Activated T-cell treated with anti-CD3 and anti-CD28 coated beads, Interleukin-2, amount 50 U/mL, for 4 hours (primary cell): ENCODE measurements around the gene TMEM170B. TPM values are rescaled to one million over a fixed set of nuclear protein-coding genes. Genes with fewer than 3 reads are reported as not detected.

Experiments
- ATAC-seq, 2 donors: fragments of 200-7000 bp; cut with Tn5 transposase; one replicate each; pipeline ENCODE4 v1.10.0; 2021
- DNase-seq: peaks from one replicate; pipeline ENCODE4 v3.0.0-alpha.2; 2020
- H3K27me3 Mint-ChIP-seq: one replicate; pipeline ENCODE4 v1.8.0; 2021; ENCODE audit warnings: low read depth, mixed read lengths
- H3K36me3 Mint-ChIP-seq: one replicate; pipeline ENCODE4 v1.8.0; 2022; ENCODE audit warnings: mixed read lengths; ENCODE audit not compliant: insufficient read depth
- H3K4me1 Mint-ChIP-seq: one replicate; pipeline ENCODE4 v1.8.0; 2021; ENCODE audit warnings: low read depth, mixed read lengths
- H3K4me3 Mint-ChIP-seq: one replicate; pipeline ENCODE4 v1.8.0; 2021; ENCODE audit warnings: mild to moderate bottlenecking, moderate library complexity, mixed read lengths
- H3K9me3 Mint-ChIP-seq: one replicate; pipeline ENCODE4 v1.8.0; 2021; ENCODE audit warnings: mixed read lengths
- total RNA-seq, 3 donors: library from RNA; stranded (reverse); gene quantifications; one replicate each; pipeline ENCODE4 v1.2.1, GENCODE V29; 2021

TMEM170B gene
- total RNA-seq, 3 donors from 2014 or later: 1.1 to 1.6 (median 1.2) TPM

GRCh38 chr6:11608600-11609323 lies 71.2 kb downstream of the TMEM170B start:
- Mint-ChIP-seq H3K4me1 (no peaks in the 10 kb centered on the region), H3K36me3 (no peaks in the 10 kb centered on the region), H3K4me3 (no peak overlapping the region), H3K27me3 (peaks cover 13% of the 10 kb centered on the region), H3K9me3 (no peaks in the 10 kb centered on the region)
- no peak for DNase-seq
- ATAC-seq: no peak

- H3K36me3 Mint-ChIP-seq: no peaks in the 10 kb centered on the region
- no peak overlapping the region for H3K4me3 Mint-ChIP-seq
- DNase-seq (no peak), ATAC-seq (no peak)
- no peaks in the 10 kb centered on the region for H3K9me3 Mint-ChIP-seq
- no peaks in the 10 kb centered on the region for H3K4me1 Mint-ChIP-seq
- H3K27me3 Mint-ChIP-seq: peaks cover 7% of the 10 kb centered on the region
Measured at GRCh38 chr6:11609324-11610071, 71.9 kb downstream of the TMEM170B start.

DNA sequence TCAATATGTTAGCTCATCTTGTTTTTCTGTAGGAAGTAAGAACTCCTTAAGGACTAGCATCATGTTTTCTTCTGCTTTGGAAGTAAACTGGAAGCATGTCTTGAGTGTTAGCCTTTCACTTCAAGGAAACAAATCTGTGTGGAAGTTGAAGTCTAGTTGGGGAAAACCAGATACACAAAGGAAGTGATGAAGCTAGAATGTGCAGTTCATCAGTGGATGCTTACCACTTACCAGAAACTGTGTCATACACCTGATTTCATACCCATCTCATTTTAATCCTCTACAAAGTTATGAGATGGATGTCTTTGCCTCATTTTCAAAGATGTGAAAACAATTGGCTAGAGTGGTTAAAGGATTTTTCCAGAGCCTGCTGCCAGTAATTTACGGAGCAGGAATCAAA lies 75.8 kb downstream of the TMEM170B start:
- Mint-ChIP-seq H3K4me1 (no peaks in the 10 kb centered on the region), H3K27me3 (peaks cover 3% of the 10 kb centered on the region), H3K36me3 (no peaks in the 10 kb centered on the region), H3K4me3 (no peak overlapping the region), H3K9me3 (no peaks in the 10 kb centered on the region)
- DNase-seq: no peak
- ATAC-seq: no peak

- Mint-ChIP-seq H3K36me3 (no peaks in the 10 kb centered on the region), H3K4me3 (no peak overlapping the region), H3K27me3 (peaks cover 3% of the 10 kb centered on the region), H3K4me1 (no peaks in the 10 kb centered on the region), H3K9me3 (no peaks in the 10 kb centered on the region)
- DNase-seq: no peak
- no peak for ATAC-seq
Measured at GRCh38 chr6:11613858-11614257, 76.3 kb downstream of the TMEM170B start.

DNA sequence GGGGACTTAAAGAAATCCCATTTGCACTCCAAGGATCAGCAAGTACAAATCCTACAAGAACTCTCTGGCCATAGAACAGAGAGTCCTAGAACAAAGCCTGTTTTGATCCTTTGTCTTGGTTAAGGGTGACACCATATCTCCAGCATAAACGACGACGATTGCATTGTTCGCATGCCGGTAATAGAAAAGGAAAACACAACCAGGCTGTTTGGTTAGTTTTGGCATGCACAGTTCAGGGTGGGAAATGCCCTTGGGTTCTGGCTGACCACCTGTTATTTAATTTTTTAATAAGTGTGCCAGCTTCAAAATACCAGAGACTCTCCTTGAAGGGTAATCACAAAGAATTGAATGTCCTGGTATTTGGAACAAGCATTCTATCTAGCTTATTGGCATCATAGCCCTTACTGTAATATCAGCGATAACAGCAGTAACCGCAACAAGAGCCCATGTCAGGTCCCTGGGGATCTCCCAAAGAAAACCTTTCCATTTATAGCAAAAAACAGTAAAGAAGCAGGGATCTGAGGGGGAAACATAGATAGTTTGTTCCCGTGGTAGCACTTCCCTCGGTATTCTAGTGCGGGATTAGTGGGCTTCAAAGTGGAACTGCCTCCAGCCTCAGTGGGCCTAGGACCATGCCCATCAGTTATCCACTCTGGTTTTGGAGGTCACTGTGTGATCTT lies 77.1 kb downstream of the TMEM170B start:
- ATAC-seq: no peak
- H3K4me3 Mint-ChIP-seq: no peak overlapping the region
- no peaks in the 10 kb centered on the region for H3K9me3 Mint-ChIP-seq

GRCh38 chr6:11615214-11615602 lies 77.7 kb downstream of the TMEM170B start:
- Mint-ChIP-seq H3K4me3 (no peak overlapping the region), H3K4me1 (no peaks in the 10 kb centered on the region), H3K27me3 (no peaks in the 10 kb centered on the region), H3K36me3 (no peaks in the 10 kb centered on the region), H3K9me3 (no peaks in the 10 kb centered on the region)
- ATAC-seq (no peak), DNase-seq (no peak)

More for the DNA sequence above, 77.1 kb downstream of the TMEM170B start:
- Mint-ChIP-seq H3K4me1 (no peaks in the 10 kb centered on the region), H3K36me3 (no peaks in the 10 kb centered on the region), H3K27me3 (peaks cover under 1% of the 10 kb centered on the region)
- no peak for DNase-seq

DNA sequence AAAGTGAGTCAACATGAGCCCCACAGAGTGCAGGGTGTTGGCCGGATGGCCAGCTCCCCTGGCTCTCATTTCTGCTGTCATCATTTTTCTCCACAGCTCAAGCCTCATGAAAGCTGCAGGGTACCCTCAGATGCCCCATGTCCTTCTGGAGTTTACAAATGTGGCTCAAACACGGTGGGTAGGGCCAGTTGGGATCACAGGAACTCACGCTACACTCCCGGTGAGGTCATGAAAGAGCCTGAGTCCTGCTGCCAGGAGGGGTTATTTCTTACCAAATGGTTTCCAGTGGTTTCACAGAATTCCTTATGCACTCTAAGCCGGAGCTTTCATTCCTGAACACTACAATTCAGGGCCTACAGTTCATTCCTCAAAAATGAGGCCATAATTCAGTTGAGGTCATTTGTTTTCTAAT lies 78.7 kb downstream of the TMEM170B start:
- ATAC-seq (no peak), DNase-seq (no peak)
- H3K36me3 Mint-ChIP-seq: no peaks in the 10 kb centered on the region
- no peak overlapping the region for H3K4me3 Mint-ChIP-seq
- H3K27me3 Mint-ChIP-seq: no peaks in the 10 kb centered on the region
- no peaks in the 10 kb centered on the region for H3K4me1 Mint-ChIP-seq
- no peaks in the 10 kb centered on the region for H3K9me3 Mint-ChIP-seq

- no peak overlapping the region for H3K4me3 Mint-ChIP-seq
- DNase-seq (no peak), ATAC-seq (no peak)
- H3K27me3 Mint-ChIP-seq: no peaks in the 10 kb centered on the region
- H3K4me1 Mint-ChIP-seq: no peaks in the 10 kb centered on the region
- H3K36me3 Mint-ChIP-seq: no peaks in the 10 kb centered on the region
- H3K9me3 Mint-ChIP-seq: no peaks in the 10 kb centered on the region
Measured at GRCh38 chr6:11618533-11618932, 81.0 kb downstream of the TMEM170B start.

DNA sequence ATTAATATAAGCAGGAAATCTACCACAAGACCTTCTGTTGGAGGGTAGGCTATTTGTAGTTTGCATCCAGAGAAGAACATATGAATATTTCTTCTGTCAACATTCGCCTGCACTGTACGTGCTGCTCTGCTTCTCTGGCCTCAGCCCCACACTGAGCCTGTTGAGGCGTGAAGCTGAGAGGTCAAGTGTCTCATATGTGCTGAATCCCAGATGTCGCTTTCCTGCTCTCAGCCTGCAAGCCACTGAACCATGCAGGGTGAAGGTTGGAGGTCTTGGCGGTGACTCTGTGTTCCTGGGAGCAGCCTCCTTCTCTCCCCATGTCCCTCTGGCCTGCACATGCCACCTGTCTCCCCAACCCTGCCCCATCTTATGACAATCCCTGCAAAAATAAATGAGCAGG lies 83.6 kb downstream of the TMEM170B start:
- Mint-ChIP-seq H3K27me3 (peaks cover under 1% of the 10 kb centered on the region), H3K4me1 (no peaks in the 10 kb centered on the region), H3K4me3 (no peak overlapping the region), H3K36me3 (no peaks in the 10 kb centered on the region), H3K9me3 (no peaks in the 10 kb centered on the region)
- ATAC-seq: no peak
- no peak for DNase-seq

DNA sequence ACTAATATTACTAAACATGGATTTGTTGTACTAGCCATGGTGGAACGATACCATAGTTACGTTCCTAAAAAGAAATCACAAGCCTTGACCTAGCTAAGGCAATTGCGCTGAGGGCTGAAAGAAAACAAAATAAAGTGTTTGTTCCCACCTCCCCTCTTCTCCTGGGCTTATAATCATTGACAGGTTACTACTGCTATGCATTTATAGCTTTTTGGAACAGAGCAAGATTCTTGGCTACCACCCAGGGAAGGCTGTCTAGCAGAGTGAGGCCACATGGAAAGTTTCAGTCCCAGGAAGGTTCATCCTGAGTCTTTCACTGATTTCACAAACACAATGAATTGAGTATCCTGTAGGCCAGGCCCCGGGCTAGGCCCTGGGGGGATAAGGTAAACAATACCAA lies 84.6 kb downstream of the TMEM170B start:
- Mint-ChIP-seq H3K9me3 (no peaks in the 10 kb centered on the region), H3K27me3 (peaks cover 1% of the 10 kb centered on the region), H3K4me3 (no peak overlapping the region), H3K36me3 (no peaks in the 10 kb centered on the region), H3K4me1 (no peaks in the 10 kb centered on the region)
- ATAC-seq (no peak), DNase-seq (no peak)

GRCh38 chr6:11623272-11623671 lies 85.7 kb downstream of the TMEM170B start:
- no peak for ATAC-seq
- no peaks in the 10 kb centered on the region for H3K9me3 Mint-ChIP-seq
- no peaks in the 10 kb centered on the region for H3K36me3 Mint-ChIP-seq

DNA sequence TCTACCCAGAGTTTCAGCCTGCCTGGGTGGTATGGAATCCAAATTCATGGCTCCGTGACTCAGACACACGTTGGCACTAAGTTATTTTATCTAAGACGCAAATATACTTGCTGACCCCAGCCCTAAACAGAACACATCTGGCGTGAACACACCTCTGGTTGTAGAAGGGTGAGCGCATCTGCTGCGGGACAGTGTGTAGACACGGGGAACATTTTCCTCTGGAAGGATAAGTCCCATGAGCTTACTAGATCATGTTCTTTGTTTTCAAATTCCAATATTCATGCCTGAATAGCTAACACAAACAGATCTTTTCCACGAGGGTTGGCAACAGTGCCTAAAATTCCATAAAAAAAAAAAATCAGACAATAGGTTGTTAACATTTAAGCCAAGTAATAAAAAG lies 87.8 kb downstream of the TMEM170B start:
- no peak overlapping the region for H3K4me3 Mint-ChIP-seq
- H3K36me3 Mint-ChIP-seq: no peaks in the 10 kb centered on the region
- ATAC-seq (no peak), DNase-seq (no peak)
- H3K27me3 Mint-ChIP-seq: peaks cover 10% of the 10 kb centered on the region
- H3K4me1 Mint-ChIP-seq: no peaks in the 10 kb centered on the region
- no peaks in the 10 kb centered on the region for H3K9me3 Mint-ChIP-seq

More at GRCh38 chr6:11623272-11623671, 85.7 kb downstream of the TMEM170B start:
- peaks cover 5% of the 10 kb centered on the region for H3K27me3 Mint-ChIP-seq
- no peak for DNase-seq
- H3K4me3 Mint-ChIP-seq: no peak overlapping the region
- H3K4me1 Mint-ChIP-seq: no peaks in the 10 kb centered on the region

DNA sequence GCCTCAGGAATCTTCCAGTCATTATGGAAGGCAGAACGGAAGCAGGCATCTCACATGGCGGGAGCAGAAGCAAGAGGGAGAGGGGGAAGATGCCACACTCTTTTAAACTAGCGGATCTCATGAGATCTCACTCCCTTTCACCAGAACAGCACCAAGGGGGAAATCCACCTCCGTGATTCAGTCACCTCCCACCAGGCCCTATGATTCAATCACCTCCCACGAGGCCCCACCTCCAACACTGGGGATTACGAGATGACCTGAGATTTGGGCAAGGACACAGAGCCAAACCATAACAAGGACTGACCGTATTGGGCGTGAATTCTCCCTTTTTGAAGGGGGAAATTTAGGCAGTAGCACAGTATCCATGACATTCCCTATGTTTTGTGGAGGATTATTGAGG lies 88.8 kb downstream of the TMEM170B start:
- ATAC-seq (no peak), DNase-seq (no peak)
- Mint-ChIP-seq H3K4me3 (no peak overlapping the region), H3K4me1 (no peaks in the 10 kb centered on the region), H3K27me3 (peaks cover 12% of the 10 kb centered on the region), H3K9me3 (no peaks in the 10 kb centered on the region), H3K36me3 (no peaks in the 10 kb centered on the region)

DNA sequence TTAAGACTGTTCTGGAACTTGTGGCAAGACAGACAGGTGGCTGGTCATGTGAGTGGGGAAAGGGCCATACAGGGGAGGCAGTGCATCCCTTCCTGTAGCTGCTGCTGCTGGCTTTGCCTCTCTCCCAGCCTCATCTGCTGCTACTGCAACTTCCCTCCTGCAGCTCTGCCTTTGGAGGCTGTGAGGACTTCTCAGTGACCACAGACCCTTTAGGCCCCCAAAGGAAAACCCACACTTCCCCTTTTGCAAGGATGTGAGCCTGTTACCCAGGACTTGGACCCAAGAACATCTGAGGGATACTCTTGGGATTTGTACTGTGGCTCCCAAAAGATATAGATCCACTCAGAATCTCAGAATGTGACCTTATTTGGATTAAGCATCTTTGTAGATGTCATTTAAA lies 91.0 kb downstream of the TMEM170B start:
- H3K4me1 Mint-ChIP-seq: no peaks in the 10 kb centered on the region
- ATAC-seq (no peak), DNase-seq (no peak)
- H3K4me3 Mint-ChIP-seq: no peak overlapping the region
- peaks cover 12% of the 10 kb centered on the region for H3K27me3 Mint-ChIP-seq
- no peaks in the 10 kb centered on the region for H3K36me3 Mint-ChIP-seq
- no peaks in the 10 kb centered on the region for H3K9me3 Mint-ChIP-seq

GRCh38 chr6:11631008-11631407 lies 93.5 kb downstream of the TMEM170B start:
- no peaks in the 10 kb centered on the region for H3K9me3 Mint-ChIP-seq
- no peaks in the 10 kb centered on the region for H3K4me1 Mint-ChIP-seq
- H3K36me3 Mint-ChIP-seq: no peaks in the 10 kb centered on the region
- DNase-seq: no peak
- peaks cover 12% of the 10 kb centered on the region for H3K27me3 Mint-ChIP-seq
- ATAC-seq: no peak
- H3K4me3 Mint-ChIP-seq: no peak overlapping the region
